ENCODE measurements around the gene RPS15. TPM values are rescaled to one million over a fixed set of nuclear protein-coding genes. Genes with fewer than 3 reads are reported as not detected.

Gene RPS15
- total RNA-seq, 1 experiment from 2014 or later = 1,696 TPM

DNA sequence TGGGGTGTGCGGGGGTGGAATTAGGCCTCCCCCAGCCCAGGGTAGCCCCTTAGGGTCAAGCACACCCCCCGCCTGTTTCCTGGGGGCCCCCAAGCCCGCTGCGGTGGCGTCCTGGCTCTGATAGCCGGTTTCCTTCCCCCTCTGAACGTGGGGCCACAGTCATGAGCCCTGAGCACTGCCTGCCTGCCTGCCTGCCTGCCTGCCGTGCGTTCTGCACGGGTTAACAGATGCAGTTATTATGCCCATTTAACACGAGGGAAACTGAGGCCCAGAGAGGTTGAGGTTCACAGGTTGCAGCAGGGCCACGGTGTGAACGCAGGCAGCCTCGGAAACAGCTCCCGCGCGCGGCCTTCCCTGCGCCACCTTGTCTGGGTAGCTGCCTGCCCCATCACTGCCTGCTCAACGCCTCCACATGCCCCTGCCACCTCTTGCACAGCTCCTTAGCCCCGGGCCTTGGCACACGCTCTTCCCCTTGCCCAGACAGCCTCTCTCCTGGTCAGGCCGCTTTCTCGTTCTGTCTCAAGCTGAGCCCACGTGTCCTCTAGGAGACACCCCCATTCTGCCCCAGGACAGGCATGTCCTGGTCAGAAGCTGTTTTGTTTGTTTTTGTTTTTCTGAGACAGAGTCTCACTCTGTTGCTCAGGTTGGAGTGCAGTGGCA lies 35.7 kb upstream of the RPS15 start:
- CTCF ChIA-PET = no interaction called here
- Histone ChIP-seq H3K27me3 (replicated peaks; ENCODE audit: insufficient read depth, low read depth, low read length, poor library complexity) (no peaks in the 10 kb centered on the region), H3K9me3 (ENCODE audit: low read depth, low read length, poor library complexity, severe bottlenecking) (no peaks in the 10 kb centered on the region), H3K4me1 (ENCODE audit: insufficient read depth, low read length, poor library complexity, severe bottlenecking) (peaks cover 21% of the 10 kb centered on the region), H3K36me3 (ENCODE audit: insufficient read depth, low read length, poor library complexity, severe bottlenecking) (no peaks in the 10 kb centered on the region), H3K27ac (ENCODE audit: low read depth, low read length, poor library complexity, severe bottlenecking) (no peak overlapping the region), H3K4me3 (ENCODE audit: low read depth, low read length, poor library complexity, severe bottlenecking) (no peak overlapping the region)
- no TSS peak for BruUV-seq (replicated peaks)
- TF ChIP-seq EZH2 (IDR thresholded peaks at IDR 0.05; ENCODE audit: borderline replicate concordance, low read depth, low read length, poor library complexity, severe bottlenecking) = no peak
- TF ChIP-seq, protein P1, sequence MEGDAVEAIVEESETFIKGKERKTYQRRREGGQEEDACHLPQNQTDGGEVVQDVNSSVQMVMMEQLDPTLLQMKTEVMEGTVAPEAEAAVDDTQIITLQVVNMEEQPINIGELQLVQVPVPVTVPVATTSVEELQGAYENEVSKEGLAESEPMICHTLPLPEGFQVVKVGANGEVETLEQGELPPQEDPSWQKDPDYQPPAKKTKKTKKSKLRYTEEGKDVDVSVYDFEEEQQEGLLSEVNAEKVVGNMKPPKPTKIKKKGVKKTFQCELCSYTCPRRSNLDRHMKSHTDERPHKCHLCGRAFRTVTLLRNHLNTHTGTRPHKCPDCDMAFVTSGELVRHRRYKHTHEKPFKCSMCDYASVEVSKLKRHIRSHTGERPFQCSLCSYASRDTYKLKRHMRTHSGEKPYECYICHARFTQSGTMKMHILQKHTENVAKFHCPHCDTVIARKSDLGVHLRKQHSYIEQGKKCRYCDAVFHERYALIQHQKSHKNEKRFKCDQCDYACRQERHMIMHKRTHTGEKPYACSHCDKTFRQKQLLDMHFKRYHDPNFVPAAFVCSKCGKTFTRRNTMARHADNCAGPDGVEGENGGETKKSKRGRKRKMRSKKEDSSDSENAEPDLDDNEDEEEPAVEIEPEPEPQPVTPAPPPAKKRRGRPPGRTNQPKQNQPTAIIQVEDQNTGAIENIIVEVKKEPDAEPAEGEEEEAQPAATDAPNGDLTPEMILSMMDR (conservative IDR thresholded peaks at IDR 0.05; ENCODE audit: low read depth, low read length) = no peak
- intact Hi-C loops (cut with micrococcal nuclease; ENCODE audit: unreplicated experiment) = no loop called here
- POLR2A ChIA-PET (ENCODE audit: low non-redundant PET) = interaction anchor here (0.8 kb wide), 1 partner anchor 11 kb away, joined by 3 read pairs; no protein-coding TSS in a partner anchor
- DNase-seq (ENCODE audit: low spot score) = no peak

DNA sequence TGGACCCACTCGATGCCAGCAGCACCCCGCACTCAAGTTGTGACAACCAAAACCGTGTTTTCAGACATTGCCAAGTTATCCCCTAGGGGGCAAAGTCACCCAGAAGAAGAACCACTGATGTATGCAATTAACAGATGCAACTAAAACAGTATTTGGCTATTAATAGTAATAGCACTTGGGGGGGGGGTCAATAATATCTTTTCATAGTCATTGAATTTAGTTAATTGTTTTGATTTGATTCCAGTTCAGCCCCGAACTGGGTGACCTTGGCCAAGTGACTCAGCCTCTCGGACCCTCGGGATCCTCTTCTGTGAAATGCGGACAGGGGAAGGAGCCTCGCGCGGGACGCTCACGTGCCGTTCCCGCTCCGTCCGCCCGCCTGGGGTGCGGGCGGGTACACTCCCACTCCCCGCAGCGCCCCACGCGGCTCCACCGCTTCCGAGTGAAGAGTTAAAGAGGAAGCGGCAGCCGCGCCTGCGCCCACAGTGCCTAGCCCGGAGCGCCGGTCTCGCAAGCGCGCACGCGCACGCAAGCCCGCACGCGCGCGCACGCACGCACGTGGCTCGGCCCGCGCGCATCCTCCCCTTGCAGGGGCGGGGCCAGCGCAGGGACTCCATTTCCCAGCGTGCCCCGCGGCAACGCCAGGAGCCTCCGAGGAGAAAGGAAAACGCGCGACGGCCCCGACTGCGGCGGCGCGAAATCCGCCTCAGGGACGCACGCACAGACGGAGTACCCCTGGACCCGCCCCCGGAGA lies 31.2 kb upstream of the RPS15 start:
- Histone ChIP-seq H3K9me3 (ENCODE audit: low read depth, low read length, poor library complexity, severe bottlenecking) (no peaks in the 10 kb centered on the region), H3K36me3 (ENCODE audit: insufficient read depth, low read length, poor library complexity, severe bottlenecking) (peaks cover 14% of the 10 kb centered on the region), H3K27me3 (replicated peaks; ENCODE audit: insufficient read depth, low read depth, low read length, poor library complexity) (no peaks in the 10 kb centered on the region), H3K4me3 (ENCODE audit: low read depth, low read length, poor library complexity, severe bottlenecking) (peak overlapping the region; percentile 46), H3K27ac (ENCODE audit: low read depth, low read length, poor library complexity, severe bottlenecking) (peak overlapping the region; percentile 66), H3K4me1 (ENCODE audit: insufficient read depth, low read length, poor library complexity, severe bottlenecking) (peaks cover 22% of the 10 kb centered on the region)
- POLR2A ChIA-PET (ENCODE audit: low non-redundant PET) = no interaction called here
- TF ChIP-seq, protein P1 (conservative IDR thresholded peaks at IDR 0.05; ENCODE audit: low read depth, low read length) = peak; percentile 53
- TF ChIP-seq EZH2 (IDR thresholded peaks at IDR 0.05; ENCODE audit: borderline replicate concordance, low read depth, low read length, poor library complexity, severe bottlenecking) = no peak
- intact Hi-C loops (cut with micrococcal nuclease; ENCODE audit: unreplicated experiment) = no loop called here
- no TSS peak for BruUV-seq (replicated peaks)
- CTCF ChIA-PET = no interaction called here
- peak; percentile 99 for DNase-seq (ENCODE audit: low spot score)

DNA sequence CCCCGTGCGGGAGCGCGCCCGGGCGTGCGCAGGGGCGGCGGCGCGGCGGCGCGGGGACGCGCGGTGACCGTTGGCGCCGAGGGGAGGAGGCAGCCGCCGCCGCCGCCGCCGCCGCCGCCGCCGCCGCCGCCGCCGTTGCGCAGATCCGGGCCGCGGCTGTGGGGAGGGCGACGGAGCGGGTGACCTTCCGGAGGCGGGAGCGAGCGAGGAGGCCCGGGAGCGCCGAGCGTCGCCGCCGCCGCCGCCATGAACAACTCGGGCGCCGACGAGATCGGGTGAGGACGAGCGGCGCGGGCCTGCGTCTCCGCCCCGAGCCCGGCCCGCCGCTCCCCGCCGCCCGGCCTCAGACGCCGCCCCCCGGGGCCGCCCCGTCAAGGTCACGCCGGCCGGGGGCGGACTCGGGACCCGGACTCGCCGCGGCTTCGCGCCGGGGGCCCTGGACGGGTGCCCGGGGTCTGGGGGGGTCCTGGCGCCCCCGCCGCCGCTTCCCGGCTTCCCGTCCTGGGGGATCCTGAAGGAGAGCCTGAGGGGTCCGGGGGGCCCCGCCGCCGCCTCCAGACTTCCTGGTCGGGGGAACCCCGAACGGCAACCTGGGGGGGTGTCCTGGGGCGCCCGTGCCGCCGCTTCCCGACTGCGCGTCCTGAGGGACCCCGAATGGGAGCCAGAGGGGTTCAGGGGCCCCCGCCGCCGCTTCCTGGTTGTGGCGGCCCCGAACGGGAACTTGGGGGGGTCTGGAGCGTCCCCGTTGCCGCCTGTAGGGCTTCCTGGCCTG lies 30.5 kb upstream of the RPS15 start, which contains the start of gene DAZAP1:
DAZAP1 (plus strand) TSS at position 59 of the 772 bp plus-strand sequence; CDS start at position 247, 188 bp downstream.
- TF ChIP-seq, protein P1 (conservative IDR thresholded peaks at IDR 0.05; ENCODE audit: low read depth, low read length) = no peak
- no peak for TF ChIP-seq EZH2 (IDR thresholded peaks at IDR 0.05; ENCODE audit: borderline replicate concordance, low read depth, low read length, poor library complexity, severe bottlenecking)
- no peak for DNase-seq (ENCODE audit: low spot score)
- H3K36me3 ChIP-seq (ENCODE audit: insufficient read depth, low read length, poor library complexity, severe bottlenecking) = peaks cover 21% of the 10 kb centered on the region
- H3K27ac ChIP-seq (ENCODE audit: low read depth, low read length, poor library complexity, severe bottlenecking) = peak within 1 kb of the TSS; percentile 98
- peaks cover 22% of the 10 kb centered on the region for H3K4me1 ChIP-seq (ENCODE audit: insufficient read depth, low read length, poor library complexity, severe bottlenecking)
- ChIA-PET POLR2A (ENCODE audit: low non-redundant PET) (interaction anchor here (0.9 kb wide), 1 partner anchor 29 kb away, joined by 13 read pairs; no protein-coding TSS in a partner anchor), CTCF (no interaction called here)
- intact Hi-C loops (cut with micrococcal nuclease; ENCODE audit: unreplicated experiment) = no loop called here
- H3K9me3 ChIP-seq (ENCODE audit: low read depth, low read length, poor library complexity, severe bottlenecking) = no peaks in the 10 kb centered on the region
- no peaks in the 10 kb centered on the region for H3K27me3 ChIP-seq (replicated peaks; ENCODE audit: insufficient read depth, low read depth, low read length, poor library complexity)
- BruUV-seq (replicated peaks) = no TSS peak
- peak within 1 kb of the TSS; percentile 97 for H3K4me3 ChIP-seq (ENCODE audit: low read depth, low read length, poor library complexity, severe bottlenecking)
